ENCODE measurements around the gene DNAJB12. TPM values are rescaled to one million over a fixed set of nuclear protein-coding genes. Genes with fewer than 3 reads are reported as not detected.

The DNAJB12 gene
- total and polyA plus RNA-seq, 10 donors, result 13.6 to 55.4 (median 40.5) TPM

- no peak for DNase-seq
Measured at GRCh38 chr10:72370201-72370722, 15.5 kb upstream of the DNAJB12 start.

GRCh38 chr10:72367301-72367960 is 12.7 kb upstream of the DNAJB12 start:
- 75 to 80% (median 77%) methylated on average over 4 of the region's 4 CpGs for WGBS, 5 donors
- TF ChIP-seq POLR2A (IDR thresholded peaks at IDR 0.05), result no peak
- no peak for TF ChIP-seq POLR2AphosphoS5 (IDR thresholded peaks at IDR 0.05)
- TF ChIP-seq CTCF (IDR thresholded peaks at IDR 0.05 in 8 of 11, conservative IDR thresholded peaks at IDR 0.05 in 3 of 11), result no peak
- H3K9me3 ChIP-seq, result no peaks in the 10 kb centered on the region
- intact Hi-C loops (cut with DNase I; ENCODE audit: low total_unique reads), result loop anchor here (10.0 kb wide), 2 partner anchors 257 to 697 kb away; partner anchors contain the start of gene MICU1
- no peaks in the 10 kb centered on the region for H3K27me3 ChIP-seq (replicated peaks in 1 of 7)
- H3K36me3 ChIP-seq, result peaks cover 0 to 66% (median 14%) of the 10 kb centered on the region in 6 donors
- peak overlapping the region in 4 of 8 donors; percentile 5 to 45 (median 30) for H3K27ac ChIP-seq
- no peak for DNase-seq
- peaks cover 6 to 40% (median 17%) of the 10 kb centered on the region in 6 donors for H3K4me1 ChIP-seq
- H3K4me3 ChIP-seq, result no peak overlapping the region

More at GRCh38 chr10:72370201-72370722, 15.5 kb upstream of the DNAJB12 start:
- Histone ChIP-seq H3K27me3 (replicated peaks in 1 of 7) (no peaks in the 10 kb centered on the region), H3K4me1 (peaks cover 0 to 27% (median 3%) of the 10 kb centered on the region in 6 donors), H3K27ac (peak overlapping the region in 3 of 8 donors; percentile 30 to 36 (median 33)), H3K36me3 (peaks cover 0 to 91% (median 25%) of the 10 kb centered on the region in 6 donors), H3K4me3 (no peak overlapping the region), H3K9me3 (no peaks in the 10 kb centered on the region)
- TF ChIP-seq POLR2A (IDR thresholded peaks at IDR 0.05) (no peak), POLR2AphosphoS5 (IDR thresholded peaks at IDR 0.05) (no peak), CTCF (IDR thresholded peaks at IDR 0.05 in 8 of 11, conservative IDR thresholded peaks at IDR 0.05 in 3 of 11) (no peak)
- intact Hi-C loops (cut with DNase I; ENCODE audit: low total_unique reads), result no loop called here

- Histone ChIP-seq H3K4me3 (no peak overlapping the region), H3K36me3 (peaks cover 0 to 51% (median 14%) of the 10 kb centered on the region in 6 donors), H3K27me3 (replicated peaks in 1 of 7) (no peaks in the 10 kb centered on the region), H3K4me1 (peaks cover 6 to 34% (median 14%) of the 10 kb centered on the region in 6 donors), H3K9me3 (no peaks in the 10 kb centered on the region), H3K27ac (peak overlapping the region in 5 of 8 donors; percentile 68 to 79 (median 69))
- 84 to 94% (median 93%) methylated on average over 7 of the region's 7 CpGs for WGBS, 5 donors
- no peak for TF ChIP-seq POLR2A (IDR thresholded peaks at IDR 0.05)
- TF ChIP-seq CTCF (IDR thresholded peaks at IDR 0.05 in 8 of 11, conservative IDR thresholded peaks at IDR 0.05 in 3 of 11), result no peak
- no peak for TF ChIP-seq POLR2AphosphoS5 (IDR thresholded peaks at IDR 0.05)
- no peak for DNase-seq
- intact Hi-C loops (cut with DNase I; ENCODE audit: low total_unique reads), result loop anchor here (2.0 to 10.0 kb wide), 3 partner anchors 260 to 700 kb away; partner anchors contain the start of gene MICU1
Measured at GRCh38 chr10:72365106-72365895, 10.6 kb upstream of the DNAJB12 start.
